CD4-positive, CD25-positive, alpha-beta regulatory T cell (primary cell): Measurements from ENCODE around the gene CYP11A1. TPM values are rescaled to one million over a fixed set of nuclear protein-coding genes. Genes with fewer than 3 reads are reported as not detected.
A peak's percentile ranks its signal among the peaks of the same experiment; 100 is the strongest.

Source experiments
- ATAC-seq, 2 donors: fragments of 150-1000 bp; cut with Tn5 transposase; one replicate each; pipeline ENCODE4 v1.10.0; 2021; ENCODE audit warnings: low read depth in 2 of 2, moderate number of reproducible peaks in 2 of 2, moderate library complexity in 1 of 2
- DNase-seq, 3 donors: peaks; one replicate each; pipeline versions ENCODE4 v3.0.0 to v3.0.0-alpha.2; 2012 to 2022; ENCODE audit warnings: mixed read lengths in 1 of 3
- H3K27ac ChIP-seq: one replicate; pipeline ENCODE4 v1.7.0; 2013; ENCODE audit warnings: mild to moderate bottlenecking, low read length; ENCODE audit not compliant: insufficient read depth, poor library complexity, severe bottlenecking
- H3K27me3 ChIP-seq: one replicate; pipeline ENCODE4 v1.7.0; 2013; ENCODE audit warnings: low read length; ENCODE audit not compliant: control insufficient read depth, insufficient read depth
- H3K36me3 ChIP-seq: one replicate; pipeline ENCODE4 v1.7.0; 2013; ENCODE audit warnings: mild to moderate bottlenecking, low read length, moderate library complexity; ENCODE audit not compliant: control insufficient read depth, insufficient read depth
- H3K4me1 ChIP-seq: 2 replicates; pipeline ENCODE4 v1.7.0; 2013; ENCODE audit warnings: mild to moderate bottlenecking, low read length; ENCODE audit not compliant: insufficient read depth, control insufficient read depth, poor library complexity, severe bottlenecking
- H3K4me3 ChIP-seq: one replicate; pipeline ENCODE4 v1.7.0; 2013; ENCODE audit warnings: low read depth, mild to moderate bottlenecking, low read length, moderate library complexity
- H3K9me3 ChIP-seq, 2 experiments: 1 replicate in 1 of 2; 2 replicates in 1 of 2; pipeline ENCODE4 v1.7.0; 2013; ENCODE audit warnings: low read length in 2 of 2, mild to moderate bottlenecking in 1 of 2, moderate library complexity in 1 of 2; ENCODE audit not compliant: control insufficient read depth in 2 of 2
- H3K27ac Mint-ChIP-seq, 3 donors: one replicate each; pipeline ENCODE4 v1.8.0; 2020 to 2022; ENCODE audit warnings: mild to moderate bottlenecking in 3 of 3, mixed read lengths in 3 of 3, moderate library complexity in 2 of 3
- H3K27me3 Mint-ChIP-seq: one replicate; pipeline ENCODE4 v1.8.0; 2022; ENCODE audit warnings: mild to moderate bottlenecking, mixed read lengths
- H3K36me3 Mint-ChIP-seq: one replicate; pipeline ENCODE4 v1.8.0; 2020; ENCODE audit warnings: mixed read lengths
- H3K4me1 Mint-ChIP-seq, 4 donors: one replicate each; pipeline ENCODE4 v1.8.0; 2020 to 2022; ENCODE audit warnings: mixed read lengths in 4 of 4, mild to moderate bottlenecking in 1 of 4
- H3K4me3 Mint-ChIP-seq, 4 donors: one replicate each; pipeline ENCODE4 v1.8.0; 2020 to 2022; ENCODE audit warnings: mild to moderate bottlenecking in 4 of 4, mixed read lengths in 4 of 4, moderate library complexity in 3 of 4
- H3K9me3 Mint-ChIP-seq, 7 donors: one replicate each; pipeline ENCODE4 v1.8.0; 2020 to 2022; ENCODE audit warnings: mixed read lengths in 7 of 7, mild to moderate bottlenecking in 3 of 7, moderate library complexity in 2 of 7
- polyA plus RNA-seq, 4 donors: library from polyadenylated mRNA; unstranded; fragments of 300-500 nt; fragmentation: Illumina TruSeq; gene quantifications; one replicate each; pipeline ENCODE4 v1.2.3, GENCODE V29; 2021
- total RNA-seq: library from RNA; stranded (reverse); gene quantifications from one replicate; pipeline ENCODE4 v1.2.3, GENCODE V29; 2022

The CYP11A1 gene
- total RNA-seq: not detected
- polyA plus RNA-seq: not detected

GRCh38 chr15:74367296-74367854 is at the start of gene CYP11A1:
TSS of gene CYP11A1 (minus strand) at chr15:74367646. CDS start at chr15:74367585, 61 bp downstream.
- Mint-ChIP-seq H3K9me3 (no peaks in the 10 kb centered on the region), H3K27ac (peak within 1 kb of the TSS in 1 of 3 donors; percentile 77), H3K4me1 (peaks cover 0 to 6% (median 0%) of the 10 kb centered on the region in 4 donors), H3K27me3 (peaks cover 76% of the 10 kb centered on the region), H3K4me3 (peak within 1 kb of the TSS; percentile 15 to 59 (median 54)), H3K36me3 (no peaks in the 10 kb centered on the region)
- DNase-seq: no peak
- no peak for ATAC-seq
- no peak within 1 kb of the TSS for H3K4me3 ChIP-seq
- H3K4me1 ChIP-seq: peaks cover 7% of the 10 kb centered on the region
- H3K36me3 ChIP-seq: no peaks in the 10 kb centered on the region
- peaks cover 24% of the 10 kb centered on the region for H3K27me3 ChIP-seq
- no peaks in the 10 kb centered on the region for H3K9me3 ChIP-seq
- H3K27ac ChIP-seq: no peak within 1 kb of the TSS

DNA sequence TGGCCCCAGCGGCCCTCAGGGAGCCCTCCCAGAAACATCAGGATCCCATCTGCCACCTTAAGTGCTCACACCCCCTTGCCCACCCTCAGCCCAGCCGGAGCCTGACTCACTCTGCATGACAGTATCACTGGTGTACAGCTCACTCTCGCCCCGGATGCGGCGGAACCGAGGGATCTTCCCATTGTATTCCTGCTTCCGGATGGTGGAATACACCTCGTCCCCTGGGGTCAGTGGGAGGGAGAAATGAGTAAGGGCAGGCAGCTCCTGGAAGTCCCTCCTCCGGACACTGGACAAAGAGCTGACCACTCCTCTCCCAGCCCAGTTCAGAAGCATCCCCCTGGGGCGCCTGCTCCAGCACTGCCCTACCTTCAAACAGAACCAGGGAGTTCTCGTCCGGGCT is 49.8 kb upstream of the CYP11A1 start:
- no peak overlapping the region for H3K4me3 ChIP-seq
- no peak for ATAC-seq
- H3K27ac ChIP-seq: no peak overlapping the region
- no peaks in the 10 kb centered on the region for H3K36me3 ChIP-seq
- Mint-ChIP-seq H3K27me3 (no peaks in the 10 kb centered on the region), H3K27ac (no peak overlapping the region), H3K4me3 (no peak overlapping the region), H3K9me3 (no peaks in the 10 kb centered on the region), H3K36me3 (peaks cover 12% of the 10 kb centered on the region), H3K4me1 (peaks cover 0 to 10% (median 2%) of the 10 kb centered on the region in 4 donors)
- no peaks in the 10 kb centered on the region for H3K27me3 ChIP-seq
- no peaks in the 10 kb centered on the region for H3K9me3 ChIP-seq
- H3K4me1 ChIP-seq: no peaks in the 10 kb centered on the region
- DNase-seq: no peak

DNA sequence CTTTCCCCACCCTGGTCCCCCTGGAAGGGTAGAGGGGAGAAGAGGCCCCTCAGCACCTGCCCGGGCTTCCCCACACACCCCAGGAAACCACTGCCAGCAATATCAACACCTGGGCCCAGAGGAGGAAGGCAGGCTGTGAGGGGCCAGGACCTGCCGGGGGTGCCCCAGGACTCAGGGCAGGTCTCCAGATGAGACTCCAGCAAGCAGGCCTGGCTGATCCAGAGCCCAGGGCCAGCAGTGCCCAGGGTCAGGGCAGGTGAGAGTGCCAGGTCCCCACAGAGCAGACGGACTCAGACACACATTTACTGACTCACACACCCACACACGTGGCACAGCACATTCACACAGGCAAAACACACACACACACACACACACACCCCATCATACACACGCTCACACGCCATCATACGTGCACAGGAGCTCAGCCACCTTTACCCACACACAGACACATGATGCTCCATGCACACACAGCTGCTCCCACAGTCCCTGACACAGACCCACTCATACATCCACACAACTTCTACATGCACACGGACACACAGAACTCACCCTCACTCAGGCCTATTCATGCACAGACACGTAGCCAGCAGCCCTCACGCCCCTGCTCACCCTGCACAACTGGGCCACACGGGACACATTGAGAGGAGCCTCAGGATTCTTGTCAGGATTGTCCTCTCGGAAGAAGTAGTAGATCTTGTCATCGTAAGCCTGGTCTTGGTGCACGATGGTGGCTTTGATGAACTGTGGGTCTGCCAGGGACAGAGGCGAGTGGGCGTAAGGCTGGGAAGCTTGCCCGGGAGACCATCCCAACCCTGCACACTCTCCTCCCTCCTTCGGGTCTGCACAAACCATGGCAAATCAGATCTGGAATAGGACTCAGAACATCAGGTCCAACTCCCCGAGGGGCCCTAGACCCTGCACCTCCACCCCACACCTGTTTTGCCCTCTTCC is 48.8 kb upstream of the CYP11A1 start:
- Mint-ChIP-seq H3K27me3 (no peaks in the 10 kb centered on the region), H3K36me3 (peaks cover 12% of the 10 kb centered on the region), H3K4me3 (no peak overlapping the region), H3K4me1 (peaks cover 0 to 10% (median 2%) of the 10 kb centered on the region in 4 donors), H3K9me3 (no peaks in the 10 kb centered on the region), H3K27ac (peak overlapping the region in 1 of 3 donors; percentile 84)
- DNase-seq (no peak), ATAC-seq (no peak)
- Histone ChIP-seq H3K4me1 (no peaks in the 10 kb centered on the region), H3K9me3 (no peaks in the 10 kb centered on the region), H3K27me3 (no peaks in the 10 kb centered on the region), H3K36me3 (no peaks in the 10 kb centered on the region), H3K27ac (no peak overlapping the region), H3K4me3 (no peak overlapping the region)

GRCh38 chr15:74414603-74415338 is 47.3 kb upstream of the CYP11A1 start:
- H3K36me3 Mint-ChIP-seq: peaks cover 12% of the 10 kb centered on the region
- no peak for ATAC-seq

DNA sequence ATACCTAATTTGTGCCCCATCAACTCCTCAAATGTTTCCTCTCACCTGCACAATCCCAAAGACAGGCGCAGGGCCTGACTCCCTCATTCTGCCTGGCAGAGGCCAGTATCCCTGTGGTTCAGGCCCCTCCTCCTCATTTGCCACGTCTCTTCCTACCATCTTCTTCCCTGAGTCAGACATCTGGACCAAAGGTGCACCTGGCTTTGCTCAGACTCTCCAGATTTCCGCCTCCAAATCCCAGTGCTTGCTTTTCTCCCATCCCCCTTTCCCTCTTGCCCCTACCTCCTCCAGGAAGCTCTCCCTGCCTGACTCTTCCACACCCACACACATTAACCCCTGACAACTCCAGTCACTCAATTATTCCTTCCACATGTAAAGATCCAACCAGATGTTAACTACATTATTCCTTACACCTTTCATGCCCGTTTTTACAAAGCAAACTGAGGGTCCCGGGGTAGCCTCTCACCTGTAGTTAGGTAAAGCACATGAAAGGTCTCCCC is 46.7 kb upstream of the CYP11A1 start:
- Histone ChIP-seq H3K27me3 (no peaks in the 10 kb centered on the region), H3K9me3 (no peaks in the 10 kb centered on the region), H3K36me3 (no peaks in the 10 kb centered on the region), H3K4me3 (no peak overlapping the region), H3K27ac (no peak overlapping the region), H3K4me1 (no peaks in the 10 kb centered on the region)
- no peak overlapping the region for H3K27ac Mint-ChIP-seq
- H3K4me1 Mint-ChIP-seq: peaks cover 0 to 5% (median 1%) of the 10 kb centered on the region in 4 donors
- H3K27me3 Mint-ChIP-seq: no peaks in the 10 kb centered on the region
- no peaks in the 10 kb centered on the region for H3K9me3 Mint-ChIP-seq
- no peak overlapping the region for H3K4me3 Mint-ChIP-seq
- no peak for DNase-seq
- H3K36me3 Mint-ChIP-seq: peaks cover 12% of the 10 kb centered on the region
- no peak for ATAC-seq

More at GRCh38 chr15:74414603-74415338, 47.3 kb upstream of the CYP11A1 start:
- H3K27me3 Mint-ChIP-seq: no peaks in the 10 kb centered on the region
- H3K27ac Mint-ChIP-seq: no peak overlapping the region
- H3K9me3 Mint-ChIP-seq: no peaks in the 10 kb centered on the region
- H3K27ac ChIP-seq: no peak overlapping the region
- no peaks in the 10 kb centered on the region for H3K9me3 ChIP-seq
- H3K4me1 Mint-ChIP-seq: peaks cover 0 to 5% (median 1%) of the 10 kb centered on the region in 4 donors
- no peak for DNase-seq
- no peaks in the 10 kb centered on the region for H3K4me1 ChIP-seq
- H3K4me3 ChIP-seq: no peak overlapping the region
- H3K4me3 Mint-ChIP-seq: no peak overlapping the region
- no peaks in the 10 kb centered on the region for H3K36me3 ChIP-seq
- H3K27me3 ChIP-seq: no peaks in the 10 kb centered on the region

DNA sequence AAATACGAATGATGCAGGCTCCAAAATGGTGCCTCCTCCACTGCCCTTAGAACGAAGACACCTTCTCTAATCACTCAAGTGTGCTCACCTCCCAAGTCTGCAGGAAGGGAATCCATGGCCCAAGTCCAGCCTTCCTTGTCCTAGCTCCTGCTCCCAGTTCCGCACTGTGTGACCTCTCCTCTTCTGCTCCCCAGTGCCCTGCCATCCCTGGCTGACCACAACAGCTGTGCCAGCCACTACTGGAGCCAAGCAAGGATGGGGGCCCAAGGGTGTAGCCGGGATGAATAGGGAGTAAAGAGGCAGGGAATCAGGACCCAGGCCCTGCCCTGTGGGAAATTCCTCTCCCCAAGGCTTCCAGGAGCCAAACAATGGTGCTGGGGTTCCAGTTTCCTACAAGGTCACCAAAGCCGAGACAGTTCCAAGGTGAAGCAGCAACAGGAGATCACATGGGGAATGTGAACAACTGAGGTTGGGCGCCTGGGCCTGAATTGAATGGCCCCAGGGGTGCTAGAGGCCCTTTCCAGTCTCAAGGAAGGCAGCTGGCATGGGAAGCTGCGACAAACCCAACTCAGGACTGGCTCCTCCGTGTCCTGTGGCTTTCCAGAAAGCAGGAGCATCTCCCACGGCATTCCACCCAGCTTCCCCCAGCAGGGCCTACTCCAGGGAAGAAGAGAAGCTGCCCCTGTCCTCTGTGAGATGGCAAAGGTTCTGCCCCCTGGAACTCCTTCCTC is 46.1 kb upstream of the CYP11A1 start:
- peaks cover 12% of the 10 kb centered on the region for H3K36me3 Mint-ChIP-seq

DNA sequence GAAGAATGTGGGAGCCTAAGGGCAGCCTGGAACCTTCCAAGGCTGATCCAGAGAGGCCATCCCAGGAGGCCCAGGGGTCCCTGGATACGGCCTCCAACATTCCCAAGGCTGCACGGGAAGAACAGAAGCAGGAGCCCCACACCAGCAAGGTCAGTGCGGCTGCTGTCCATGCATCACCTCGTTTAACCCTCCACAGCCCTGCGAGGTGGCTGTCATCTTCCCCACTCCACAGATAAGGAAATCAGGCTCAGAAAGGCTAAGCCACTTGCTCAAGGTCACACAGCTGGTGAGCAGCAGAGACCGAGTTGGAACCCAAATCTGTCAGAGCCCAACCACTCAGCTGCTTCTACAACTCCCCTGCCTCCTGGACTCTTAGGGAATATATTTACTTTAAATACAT is 44.7 kb upstream of the CYP11A1 start:
- no peak for ATAC-seq
- no peaks in the 10 kb centered on the region for H3K27me3 ChIP-seq
- no peak for DNase-seq
- H3K36me3 ChIP-seq: no peaks in the 10 kb centered on the region
- no peak overlapping the region for H3K27ac ChIP-seq
- Mint-ChIP-seq H3K27ac (peak overlapping the region in 1 of 3 donors; percentile 9), H3K4me3 (no peak overlapping the region), H3K36me3 (peaks cover 12% of the 10 kb centered on the region), H3K27me3 (no peaks in the 10 kb centered on the region), H3K9me3 (no peaks in the 10 kb centered on the region), H3K4me1 (peaks cover 0 to 5% (median 1%) of the 10 kb centered on the region in 4 donors)
- H3K9me3 ChIP-seq: no peaks in the 10 kb centered on the region
- no peaks in the 10 kb centered on the region for H3K4me1 ChIP-seq
- H3K4me3 ChIP-seq: no peak overlapping the region

More for the DNA sequence above, 46.1 kb upstream of the CYP11A1 start:
- Mint-ChIP-seq H3K4me3 (no peak overlapping the region), H3K27me3 (no peaks in the 10 kb centered on the region), H3K9me3 (no peaks in the 10 kb centered on the region), H3K27ac (peak overlapping the region; percentile 6 to 60 (median 16)), H3K4me1 (peaks cover 0 to 5% (median 1%) of the 10 kb centered on the region in 4 donors)
- no peaks in the 10 kb centered on the region for H3K27me3 ChIP-seq
- ATAC-seq: no peak
- no peak overlapping the region for H3K4me3 ChIP-seq
- no peaks in the 10 kb centered on the region for H3K4me1 ChIP-seq
- H3K9me3 ChIP-seq: no peaks in the 10 kb centered on the region
- H3K27ac ChIP-seq: no peak overlapping the region
- no peaks in the 10 kb centered on the region for H3K36me3 ChIP-seq
- DNase-seq: no peak
